GM19025 (cell line): ENCODE results near the gene FYCO1.
A peak's percentile ranks its signal among the peaks of the same experiment; 100 is the strongest.

Experiments
- ATAC-seq: cut with Tn5 transposase; IDR thresholded peaks from one replicate; pipeline ENCODE4 v1.9.1; 2021; ENCODE audit warnings: mild to moderate bottlenecking, low read depth, moderate library complexity; ENCODE audit not compliant: unreplicated experiment

FYCO1 gene

DNA sequence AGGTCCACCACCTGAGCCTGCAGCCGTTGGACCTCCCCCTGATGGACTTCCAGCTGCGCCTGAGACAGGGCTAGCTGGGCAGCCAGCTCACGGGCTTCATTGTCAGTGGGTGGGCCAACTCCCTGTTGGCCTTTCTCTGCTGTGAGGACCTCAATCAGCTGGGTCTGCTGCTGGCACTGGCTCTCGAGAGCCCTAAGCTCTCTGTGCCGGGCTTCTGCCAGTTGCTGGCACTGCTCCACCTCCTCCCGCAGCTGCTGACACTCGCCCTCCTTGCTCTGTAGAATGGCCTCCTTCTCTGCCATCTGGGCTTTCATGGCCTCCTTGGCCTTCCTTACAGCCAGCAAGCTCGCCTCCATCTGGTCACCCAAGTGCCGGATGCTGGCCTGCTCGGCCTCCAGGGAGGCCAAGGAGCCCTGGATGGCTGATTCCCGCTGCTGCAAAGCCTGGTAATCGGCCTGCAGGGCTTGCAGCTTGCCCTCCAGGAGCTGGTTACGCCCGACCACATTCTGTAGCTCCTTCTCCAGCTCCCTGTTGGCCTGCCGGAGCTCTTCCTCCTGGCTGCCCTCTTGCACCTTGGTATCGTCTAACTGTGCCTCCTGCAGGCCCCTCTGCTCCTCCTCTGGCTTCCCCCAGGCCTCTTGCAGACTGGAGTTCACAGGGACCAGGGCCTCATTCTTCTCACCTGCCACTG lies 28.5 kb downstream of the FYCO1 start:
- no peak for ATAC-seq

DNA sequence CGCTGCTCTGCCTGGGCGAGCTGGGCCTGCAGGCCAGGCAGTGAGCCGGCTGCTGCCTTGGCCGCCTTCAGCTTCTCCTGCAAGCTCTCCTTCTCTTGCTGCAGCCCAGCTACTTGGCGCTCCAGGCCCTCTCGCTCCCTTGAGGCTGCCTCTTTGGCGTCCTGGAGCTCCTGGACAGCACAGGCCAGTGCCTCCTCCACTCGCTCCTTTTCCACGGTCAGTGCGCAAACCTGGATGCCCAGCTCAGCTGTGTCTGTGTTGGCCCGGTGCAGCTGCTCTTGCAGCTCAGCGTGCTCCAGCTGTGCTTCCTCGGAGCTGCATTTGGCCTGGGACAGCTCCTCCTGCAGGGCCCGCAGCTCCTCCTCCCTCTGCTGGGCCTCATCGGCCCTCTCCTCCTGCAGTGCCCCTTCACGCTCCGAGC lies 29.2 kb downstream of the FYCO1 start:
- ATAC-seq, result no peak

DNA sequence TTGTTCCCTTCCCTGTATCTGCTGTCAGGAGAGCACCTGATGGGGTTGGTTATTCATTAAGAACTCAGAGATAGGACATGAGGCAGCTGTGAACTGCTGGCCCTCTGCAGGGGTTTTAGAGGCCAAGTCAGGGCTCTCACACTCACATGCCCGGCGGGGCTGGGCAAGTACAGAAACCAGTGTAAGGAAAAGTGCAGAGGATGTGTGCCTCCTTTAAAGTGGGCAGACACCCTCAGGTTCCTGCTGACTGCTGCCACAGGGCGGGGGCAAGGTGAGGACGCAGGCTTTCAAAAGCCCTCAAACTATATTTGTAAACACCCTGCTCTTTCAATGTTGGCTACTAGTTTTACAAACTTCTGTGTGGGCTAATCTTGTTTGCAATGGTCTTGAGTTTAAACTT lies 30.0 kb downstream of the FYCO1 start:
- ATAC-seq, result no peak

GRCh38 chr3:45965253-45965652 lies 30.4 kb downstream of the FYCO1 start:
- ATAC-seq, result no peak

- no peak for ATAC-seq
Observed at GRCh38 chr3:45964139-45964538, 31.5 kb downstream of the FYCO1 start.

DNA sequence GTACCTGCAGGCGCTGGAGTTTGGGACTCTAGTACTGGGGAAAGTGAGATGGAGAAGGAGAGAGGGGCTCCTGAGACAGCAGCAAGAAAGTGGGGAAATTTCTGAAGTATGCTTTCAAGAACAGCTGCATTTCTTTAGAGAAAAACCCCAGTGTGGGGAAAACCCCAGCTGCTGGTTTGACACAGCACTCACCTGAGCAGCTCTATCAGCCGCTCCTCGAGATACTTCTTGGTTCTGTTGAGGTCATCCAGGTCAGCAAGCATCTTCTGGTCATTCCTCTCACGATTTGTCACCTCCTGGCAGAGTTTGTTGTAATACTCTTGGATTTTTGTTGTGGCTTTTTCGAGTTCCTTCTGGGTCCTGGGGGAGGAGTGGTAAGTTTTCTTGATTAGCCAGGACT lies 33.6 kb downstream of the FYCO1 start:
- peak; percentile 57 for ATAC-seq

- no peak for ATAC-seq
Observed at GRCh38 chr3:45960289-45960688, 35.3 kb downstream of the FYCO1 start.

- no peak for ATAC-seq
Observed at GRCh38 chr3:45959201-45959600, 36.4 kb downstream of the FYCO1 start.

- no peak for ATAC-seq
Observed at GRCh38 chr3:45958321-45958791, 37.3 kb downstream of the FYCO1 start.

DNA sequence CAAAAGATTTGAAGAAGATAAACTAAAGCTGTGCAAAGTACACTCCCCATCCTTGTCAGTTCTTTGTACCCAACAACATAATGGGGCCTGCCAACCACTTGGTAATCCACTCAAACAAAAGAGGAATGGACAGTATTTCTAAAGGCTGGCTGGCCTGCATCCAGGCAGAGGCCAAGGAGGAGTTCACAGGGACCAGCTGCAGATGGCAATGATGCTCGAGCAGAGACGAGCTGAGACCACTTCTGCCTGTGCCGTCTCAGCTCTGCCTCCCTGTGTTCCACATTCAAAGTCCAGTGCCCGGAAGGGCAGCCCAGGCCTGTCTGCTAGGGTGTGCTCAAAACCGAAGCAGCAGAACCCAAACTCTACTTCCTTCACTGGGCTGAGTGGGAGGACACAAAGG lies 38.0 kb downstream of the FYCO1 start:
- ATAC-seq, result no peak

DNA sequence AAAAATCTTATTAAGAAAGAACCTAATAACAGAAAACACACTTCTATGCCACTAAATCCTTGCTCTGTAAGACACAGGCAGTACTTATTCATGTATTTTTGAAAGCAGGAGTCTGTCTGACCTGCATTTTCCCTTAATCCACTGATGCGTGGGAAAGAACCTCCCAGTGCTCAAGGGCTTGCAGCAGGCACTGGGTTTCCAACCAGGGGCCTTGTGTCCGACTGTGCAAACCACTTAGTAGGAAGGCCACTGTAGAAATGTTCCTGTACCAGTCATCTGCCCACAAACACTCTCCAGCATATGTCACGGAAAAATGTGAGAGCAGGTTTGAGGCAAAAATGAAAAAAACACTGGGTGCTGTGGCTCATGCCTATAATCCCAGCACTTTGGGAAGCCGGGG lies 39.9 kb downstream of the FYCO1 start:
- ATAC-seq, result no peak

- no peak for ATAC-seq
Observed at GRCh38 chr3:45955017-45955647, 40.5 kb downstream of the FYCO1 start.

- ATAC-seq, result no peak
Observed at GRCh38 chr3:45954306-45954705, 41.3 kb downstream of the FYCO1 start.

- no peak for ATAC-seq
Observed at GRCh38 chr3:45953536-45953935, 42.1 kb downstream of the FYCO1 start.

- no peak for ATAC-seq
Observed at GRCh38 chr3:45952456-45952855, 43.2 kb downstream of the FYCO1 start.

- no peak for ATAC-seq
Observed at GRCh38 chr3:45951946-45952345, 43.7 kb downstream of the FYCO1 start.

- ATAC-seq, result no peak
Observed at GRCh38 chr3:45950686-45951600, 44.7 kb downstream of the FYCO1 start.

- no peak for ATAC-seq
Observed at GRCh38 chr3:45950131-45950530, 45.5 kb downstream of the FYCO1 start.

GRCh38 chr3:45949432-45949831 lies 46.2 kb downstream of the FYCO1 start:
- ATAC-seq, result no peak

DNA sequence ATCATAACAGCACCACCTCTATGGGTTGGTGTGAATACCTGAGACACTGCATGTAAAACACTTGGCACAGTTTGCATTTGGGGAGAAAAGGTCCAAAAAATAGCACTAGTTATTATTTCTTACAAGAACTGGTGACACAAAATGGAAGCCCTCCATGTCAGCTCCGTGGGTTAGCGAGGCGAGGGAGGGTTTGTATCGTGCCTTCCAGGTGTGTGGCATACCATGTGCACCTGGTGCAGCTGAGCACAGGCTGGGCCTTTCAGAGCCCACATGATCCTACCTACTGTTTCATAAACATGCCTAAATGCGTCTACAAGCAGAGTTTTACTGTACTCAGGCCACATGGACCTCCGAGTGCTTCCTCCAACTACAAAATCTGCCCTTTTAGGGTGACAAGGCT lies 46.7 kb downstream of the FYCO1 start:
- ATAC-seq, result no peak

GRCh38 chr3:45948311-45948781 lies 47.3 kb downstream of the FYCO1 start:
- ATAC-seq, result no peak
